GM12878 (cell line): ENCODE results near the gene OR7G2. TPM values are rescaled to one million over a fixed set of nuclear protein-coding genes. Genes with fewer than 3 reads are reported as not detected.

Experiments used
- BCL11A ChIP-seq: IDR thresholded peaks from 2 replicates; pipeline ENCODE4 v1.6.1; 2011; ENCODE audit warnings: low read depth, low read length
- CEBPZ ChIP-seq: fragments of 150-350 bp; IDR thresholded peaks from 2 replicates; pipeline ENCODE4 v1.6.1; 2016; ENCODE audit warnings: low read depth, low read length
- E4F1 ChIP-seq: fragments of 450-650 bp; IDR thresholded peaks from 2 replicates; pipeline ENCODE4 v1.6.1; 2018; ENCODE audit warnings: borderline replicate concordance, mild to moderate bottlenecking; ENCODE audit not compliant: partially characterized antibody
- FOS ChIP-seq: IDR thresholded peaks from 3 replicates; pipeline ENCODE4 v1.6.1; 2011; ENCODE audit warnings: borderline replicate concordance; ENCODE audit not compliant: insufficient read length; ENCODE audit errors: extremely low read depth
- IRF4 ChIP-seq: IDR thresholded peaks from 2 replicates; pipeline ENCODE4 v1.6.1; 2011; ENCODE audit warnings: low read depth, low read length
- RFX5 ChIP-seq: IDR thresholded peaks from 2 replicates; pipeline ENCODE4 v1.6.1; 2011; ENCODE audit warnings: low read depth, low read length, improper control_type of control experiment
- SKIL ChIP-seq: fragments of 450-650 bp; IDR thresholded peaks from 2 replicates; pipeline ENCODE4 v1.6.1; 2017; ENCODE audit warnings: mild to moderate bottlenecking, low read depth, inconsistent platforms; ENCODE audit not compliant: poor library complexity, severe bottlenecking
- ZBTB40 ChIP-seq: fragments of 450-650 bp; IDR thresholded peaks from 2 replicates; pipeline ENCODE4 v1.6.1; 2016; ENCODE audit warnings: mild to moderate bottlenecking, moderate library complexity, borderline replicate concordance
- ZNF207 ChIP-seq: fragments of 450-650 bp; IDR thresholded peaks from 2 replicates; pipeline ENCODE4 v1.6.1; 2014; ENCODE audit warnings: antibody characterized with exemption, mild to moderate bottlenecking, borderline replicate concordance
- ZNF687 ChIP-seq: fragments of 450-650 bp; IDR thresholded peaks from 2 replicates; pipeline ENCODE4 v1.6.1; 2017; ENCODE audit warnings: mild to moderate bottlenecking, moderate library complexity
- polyA plus RNA-seq, 11 experiments: library from polyadenylated mRNA; depleted of rRNA in 4 of 11; unstranded in 6 of 11; stranded (reverse) in 5 of 11; fragments of >200 nt; fragmentation: Nextera tagmentation in 4 of 11; fragmentation: Illumina TruSeq in 1 of 11; extraction: Ambion mirVana in 4 of 11; extraction: Trizol in 1 of 11; gene quantifications; 1 replicate in 1 of 11; 2 replicates in 10 of 11; pipeline versions ENCODE4 v1.2.1 to v1.2.3, GENCODE V29; 2011 to 2016; ENCODE audit warnings: inconsistent platforms in 2 of 11, missing spikeins in 2 of 11, low read depth in 1 of 11
- total RNA-seq, 4 experiments: library from RNA; depleted of rRNA in 3 of 4; stranded (reverse); fragments of >200 nt in 3 of 4; fragmentation: Illumina TruSeq in 1 of 4; extraction: Trizol in 1 of 4; gene quantifications; 2 replicates each; pipeline versions ENCODE4 v1.2.1 to v1.2.3, GENCODE V29; 2013 to 2021

OR7G2 gene
- total and polyA plus RNA-seq, 10 of the 15 experiments (the other 5 are each of a cell fraction or from before 2014, with no cell fraction given) = not detected

- TF ChIP-seq E4F1 = no peak
- no peak for TF ChIP-seq RFX5
- no peak for TF ChIP-seq CEBPZ
- no peak for TF ChIP-seq IRF4
- TF ChIP-seq SKIL = no peak
- TF ChIP-seq ZNF207 = no peak
- no peak for TF ChIP-seq ZBTB40
- no peak for TF ChIP-seq BCL11A
- TF ChIP-seq ZNF687 = no peak
- no peak for TF ChIP-seq FOS
Observed at GRCh38 chr19:9149997-9150396, 42.7 kb upstream of the OR7G2 start (continued).
